GM23338 (cell line): ENCODE results near the gene PRR19.

Experiments
- CREB1 ChIP-seq: fragments of 250-450 bp; sonication (Bioruptor Pico); IDR thresholded peaks from 2 replicates; pipeline ENCODE4 v1.5.0; 2020; ENCODE audit warnings: low read depth, mild to moderate bottlenecking, moderate library complexity
- EZH2 ChIP-seq: fragments of 200-600 bp; sonication (generic); IDR thresholded peaks from one replicate; pipeline ENCODE4 v1.8.0; 2017; ENCODE audit warnings: antibody characterized with exemption, mild to moderate bottlenecking, low read depth; ENCODE audit not compliant: unreplicated experiment
- EZH2phosphoT487 ChIP-seq: fragments of 200-600 bp; sonication (generic); IDR thresholded peaks from one replicate; pipeline ENCODE4 v1.8.1; 2018; ENCODE audit warnings: antibody characterized with exemption; ENCODE audit not compliant: unreplicated experiment
- JUNB ChIP-seq: IDR thresholded peaks from one replicate; pipeline ENCODE4 v1.6.1; 2016; ENCODE audit warnings: antibody characterized with exemption; ENCODE audit not compliant: unreplicated experiment
- NANOG ChIP-seq: IDR thresholded peaks from 2 replicates; pipeline ENCODE4 v1.6.1; 2016; ENCODE audit warnings: antibody characterized with exemption, borderline replicate concordance
- POLR2AphosphoS5 ChIP-seq: IDR thresholded peaks from 2 replicates; pipeline ENCODE4 v1.6.1; 2016; ENCODE audit warnings: antibody characterized with exemption, low read depth
- STAT1 ChIP-seq: IDR thresholded peaks from one replicate; pipeline ENCODE4 v1.6.1; 2016; ENCODE audit warnings: antibody characterized with exemption; ENCODE audit not compliant: unreplicated experiment
- ZNF114 ChIP-seq: fragments of 250-450 bp; sonication (Bioruptor Pico); IDR thresholded peaks from 2 replicates; pipeline ENCODE4 v1.5.0; 2020; ENCODE audit warnings: mild to moderate bottlenecking, moderate library complexity
- ZNF331 ChIP-seq: fragments of 250-450 bp; sonication (Bioruptor Pico); IDR thresholded peaks from 2 replicates; pipeline ENCODE4 v1.5.0; 2020; ENCODE audit warnings: low read depth, mild to moderate bottlenecking, moderate library complexity
- TF ChIP-seq, protein P1 (sequence below), 2 experiments: fragments of 200-600 bp in 1 of 2; sonication (generic) in 1 of 2; conservative IDR thresholded peaks; 2 replicates each; pipeline versions ENCODE4 v1.5.1 to v1.6.1; 2016 to 2017; ENCODE audit warnings: antibody characterized with exemption in 2 of 2, low read depth in 2 of 2, mild to moderate bottlenecking in 2 of 2, moderate library complexity in 1 of 2
- TF ChIP-seq, protein P2 (sequence below): IDR thresholded peaks from one replicate; pipeline ENCODE4 v1.6.1; 2018; ENCODE audit warnings: antibody characterized with exemption; ENCODE audit not compliant: unreplicated experiment
- TF ChIP-seq, protein P3 (sequence below): fragments of 250-450 bp; sonication (Bioruptor Pico); IDR thresholded peaks from 2 replicates; pipeline ENCODE4 v1.5.0; 2020; ENCODE audit warnings: mild to moderate bottlenecking, moderate library complexity

DNA sequence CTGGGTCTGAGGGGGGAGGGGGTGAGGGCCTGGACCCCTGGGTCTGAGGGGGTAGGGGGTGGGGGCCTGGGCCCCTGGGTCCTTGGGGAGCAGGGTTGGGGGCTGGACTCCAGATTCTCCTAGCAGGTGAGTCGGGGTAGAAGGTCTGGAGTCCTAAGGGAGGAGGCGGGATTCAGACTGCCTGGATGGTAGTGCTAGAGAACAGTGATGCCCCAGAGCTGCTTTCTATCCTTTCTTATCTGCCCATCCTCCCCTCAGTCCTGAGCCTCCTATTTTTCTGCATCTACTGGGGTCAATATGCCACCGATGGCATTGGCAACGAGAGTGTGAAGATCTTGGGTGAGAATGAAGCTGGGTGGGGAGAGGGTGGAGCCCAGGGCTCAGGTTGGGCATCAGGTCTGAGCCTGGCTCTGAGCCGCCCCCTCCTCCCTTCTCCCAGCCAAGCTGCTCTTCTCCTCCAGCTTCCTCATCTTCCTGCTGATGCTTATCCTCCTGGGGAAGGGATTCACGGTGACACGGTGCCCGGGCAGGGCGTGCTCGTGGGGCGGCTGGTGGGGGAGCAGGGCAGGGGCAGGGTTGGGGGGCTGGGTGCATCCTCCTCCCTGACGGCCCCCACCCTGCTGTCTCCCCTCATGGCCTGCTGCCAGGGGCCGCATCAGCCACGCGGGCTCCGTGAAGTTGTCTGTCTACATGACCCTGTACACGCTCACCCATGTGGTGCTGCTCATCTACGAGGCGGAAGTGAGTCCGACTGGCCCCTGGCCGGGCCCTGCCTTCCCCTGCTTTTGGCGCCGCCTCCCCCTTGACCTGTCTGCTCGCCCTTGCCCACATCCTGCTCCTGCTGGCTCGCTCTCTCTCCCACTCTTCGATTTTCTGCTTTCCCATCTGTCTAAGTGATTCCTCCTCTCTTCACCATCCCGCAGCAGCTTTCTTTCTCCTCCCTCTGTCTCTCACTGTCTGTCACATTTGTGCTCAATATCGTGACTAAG is 14.6 kb downstream of the PRR19 start:
- TF ChIP-seq, protein P1, sequence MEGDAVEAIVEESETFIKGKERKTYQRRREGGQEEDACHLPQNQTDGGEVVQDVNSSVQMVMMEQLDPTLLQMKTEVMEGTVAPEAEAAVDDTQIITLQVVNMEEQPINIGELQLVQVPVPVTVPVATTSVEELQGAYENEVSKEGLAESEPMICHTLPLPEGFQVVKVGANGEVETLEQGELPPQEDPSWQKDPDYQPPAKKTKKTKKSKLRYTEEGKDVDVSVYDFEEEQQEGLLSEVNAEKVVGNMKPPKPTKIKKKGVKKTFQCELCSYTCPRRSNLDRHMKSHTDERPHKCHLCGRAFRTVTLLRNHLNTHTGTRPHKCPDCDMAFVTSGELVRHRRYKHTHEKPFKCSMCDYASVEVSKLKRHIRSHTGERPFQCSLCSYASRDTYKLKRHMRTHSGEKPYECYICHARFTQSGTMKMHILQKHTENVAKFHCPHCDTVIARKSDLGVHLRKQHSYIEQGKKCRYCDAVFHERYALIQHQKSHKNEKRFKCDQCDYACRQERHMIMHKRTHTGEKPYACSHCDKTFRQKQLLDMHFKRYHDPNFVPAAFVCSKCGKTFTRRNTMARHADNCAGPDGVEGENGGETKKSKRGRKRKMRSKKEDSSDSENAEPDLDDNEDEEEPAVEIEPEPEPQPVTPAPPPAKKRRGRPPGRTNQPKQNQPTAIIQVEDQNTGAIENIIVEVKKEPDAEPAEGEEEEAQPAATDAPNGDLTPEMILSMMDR (conservative IDR thresholded peaks at IDR 0.05; ENCODE audit: low read depth in 2 of 2) = no peak
- TF ChIP-seq, protein P2, sequence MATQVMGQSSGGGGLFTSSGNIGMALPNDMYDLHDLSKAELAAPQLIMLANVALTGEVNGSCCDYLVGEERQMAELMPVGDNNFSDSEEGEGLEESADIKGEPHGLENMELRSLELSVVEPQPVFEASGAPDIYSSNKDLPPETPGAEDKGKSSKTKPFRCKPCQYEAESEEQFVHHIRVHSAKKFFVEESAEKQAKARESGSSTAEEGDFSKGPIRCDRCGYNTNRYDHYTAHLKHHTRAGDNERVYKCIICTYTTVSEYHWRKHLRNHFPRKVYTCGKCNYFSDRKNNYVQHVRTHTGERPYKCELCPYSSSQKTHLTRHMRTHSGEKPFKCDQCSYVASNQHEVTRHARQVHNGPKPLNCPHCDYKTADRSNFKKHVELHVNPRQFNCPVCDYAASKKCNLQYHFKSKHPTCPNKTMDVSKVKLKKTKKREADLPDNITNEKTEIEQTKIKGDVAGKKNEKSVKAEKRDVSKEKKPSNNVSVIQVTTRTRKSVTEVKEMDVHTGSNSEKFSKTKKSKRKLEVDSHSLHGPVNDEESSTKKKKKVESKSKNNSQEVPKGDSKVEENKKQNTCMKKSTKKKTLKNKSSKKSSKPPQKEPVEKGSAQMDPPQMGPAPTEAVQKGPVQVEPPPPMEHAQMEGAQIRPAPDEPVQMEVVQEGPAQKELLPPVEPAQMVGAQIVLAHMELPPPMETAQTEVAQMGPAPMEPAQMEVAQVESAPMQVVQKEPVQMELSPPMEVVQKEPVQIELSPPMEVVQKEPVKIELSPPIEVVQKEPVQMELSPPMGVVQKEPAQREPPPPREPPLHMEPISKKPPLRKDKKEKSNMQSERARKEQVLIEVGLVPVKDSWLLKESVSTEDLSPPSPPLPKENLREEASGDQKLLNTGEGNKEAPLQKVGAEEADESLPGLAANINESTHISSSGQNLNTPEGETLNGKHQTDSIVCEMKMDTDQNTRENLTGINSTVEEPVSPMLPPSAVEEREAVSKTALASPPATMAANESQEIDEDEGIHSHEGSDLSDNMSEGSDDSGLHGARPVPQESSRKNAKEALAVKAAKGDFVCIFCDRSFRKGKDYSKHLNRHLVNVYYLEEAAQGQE = no peak
- no peak for TF ChIP-seq POLR2AphosphoS5
- TF ChIP-seq EZH2 = no peak
- TF ChIP-seq JUNB = no peak
- TF ChIP-seq EZH2phosphoT487 = no peak
- TF ChIP-seq CREB1 = no peak
- no peak for TF ChIP-seq STAT1
- no peak for TF ChIP-seq ZNF331 (CRISPR knock-in tag)
- TF ChIP-seq, protein P3, sequence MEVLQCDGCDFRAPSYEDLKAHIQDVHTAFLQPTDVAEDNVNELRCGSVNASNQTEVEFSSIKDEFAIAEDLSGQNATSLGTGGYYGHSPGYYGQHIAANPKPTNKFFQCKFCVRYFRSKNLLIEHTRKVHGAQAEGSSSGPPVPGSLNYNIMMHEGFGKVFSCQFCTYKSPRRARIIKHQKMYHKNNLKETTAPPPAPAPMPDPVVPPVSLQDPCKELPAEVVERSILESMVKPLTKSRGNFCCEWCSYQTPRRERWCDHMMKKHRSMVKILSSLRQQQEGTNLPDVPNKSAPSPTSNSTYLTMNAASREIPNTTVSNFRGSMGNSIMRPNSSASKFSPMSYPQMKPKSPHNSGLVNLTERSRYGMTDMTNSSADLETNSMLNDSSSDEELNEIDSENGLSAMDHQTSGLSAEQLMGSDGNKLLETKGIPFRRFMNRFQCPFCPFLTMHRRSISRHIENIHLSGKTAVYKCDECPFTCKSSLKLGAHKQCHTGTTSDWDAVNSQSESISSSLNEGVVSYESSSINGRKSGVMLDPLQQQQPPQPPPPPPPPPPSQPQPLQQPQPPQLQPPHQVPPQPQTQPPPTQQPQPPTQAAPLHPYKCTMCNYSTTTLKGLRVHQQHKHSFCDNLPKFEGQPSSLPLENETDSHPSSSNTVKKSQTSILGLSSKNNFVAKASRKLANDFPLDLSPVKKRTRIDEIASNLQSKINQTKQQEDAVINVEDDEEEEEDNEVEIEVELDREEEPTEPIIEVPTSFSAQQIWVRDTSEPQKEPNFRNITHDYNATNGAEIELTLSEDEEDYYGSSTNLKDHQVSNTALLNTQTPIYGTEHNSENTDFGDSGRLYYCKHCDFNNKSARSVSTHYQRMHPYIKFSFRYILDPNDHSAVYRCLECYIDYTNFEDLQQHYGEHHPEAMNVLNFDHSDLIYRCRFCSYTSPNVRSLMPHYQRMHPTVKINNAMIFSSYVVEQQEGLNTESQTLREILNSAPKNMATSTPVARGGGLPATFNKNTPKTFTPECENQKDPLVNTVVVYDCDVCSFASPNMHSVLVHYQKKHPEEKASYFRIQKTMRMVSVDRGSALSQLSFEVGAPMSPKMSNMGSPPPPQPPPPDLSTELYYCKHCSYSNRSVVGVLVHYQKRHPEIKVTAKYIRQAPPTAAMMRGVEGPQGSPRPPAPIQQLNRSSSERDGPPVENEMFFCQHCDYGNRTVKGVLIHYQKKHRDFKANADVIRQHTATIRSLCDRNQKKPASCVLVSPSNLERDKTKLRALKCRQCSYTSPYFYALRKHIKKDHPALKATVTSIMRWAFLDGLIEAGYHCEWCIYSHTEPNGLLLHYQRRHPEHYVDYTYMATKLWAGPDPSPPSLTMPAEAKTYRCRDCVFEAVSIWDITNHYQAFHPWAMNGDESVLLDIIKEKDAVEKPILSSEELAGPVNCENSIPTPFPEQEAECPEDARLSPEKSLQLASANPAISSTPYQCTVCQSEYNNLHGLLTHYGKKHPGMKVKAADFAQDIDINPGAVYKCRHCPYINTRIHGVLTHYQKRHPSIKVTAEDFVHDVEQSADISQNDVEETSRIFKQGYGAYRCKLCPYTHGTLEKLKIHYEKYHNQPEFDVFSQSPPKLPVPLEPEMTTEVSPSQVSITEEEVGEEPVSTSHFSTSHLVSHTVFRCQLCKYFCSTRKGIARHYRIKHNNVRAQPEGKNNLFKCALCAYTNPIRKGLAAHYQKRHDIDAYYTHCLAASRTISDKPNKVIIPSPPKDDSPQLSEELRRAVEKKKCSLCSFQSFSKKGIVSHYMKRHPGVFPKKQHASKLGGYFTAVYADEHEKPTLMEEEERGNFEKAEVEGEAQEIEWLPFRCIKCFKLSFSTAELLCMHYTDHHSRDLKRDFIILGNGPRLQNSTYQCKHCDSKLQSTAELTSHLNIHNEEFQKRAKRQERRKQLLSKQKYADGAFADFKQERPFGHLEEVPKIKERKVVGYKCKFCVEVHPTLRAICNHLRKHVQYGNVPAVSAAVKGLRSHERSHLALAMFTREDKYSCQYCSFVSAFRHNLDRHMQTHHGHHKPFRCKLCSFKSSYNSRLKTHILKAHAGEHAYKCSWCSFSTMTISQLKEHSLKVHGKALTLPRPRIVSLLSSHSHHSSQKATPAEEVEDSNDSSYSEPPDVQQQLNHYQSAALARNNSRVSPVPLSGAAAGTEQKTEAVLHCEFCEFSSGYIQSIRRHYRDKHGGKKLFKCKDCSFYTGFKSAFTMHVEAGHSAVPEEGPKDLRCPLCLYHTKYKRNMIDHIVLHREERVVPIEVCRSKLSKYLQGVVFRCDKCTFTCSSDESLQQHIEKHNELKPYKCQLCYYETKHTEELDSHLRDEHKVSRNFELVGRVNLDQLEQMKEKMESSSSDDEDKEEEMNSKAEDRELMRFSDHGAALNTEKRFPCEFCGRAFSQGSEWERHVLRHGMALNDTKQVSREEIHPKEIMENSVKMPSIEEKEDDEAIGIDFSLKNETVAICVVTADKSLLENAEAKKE = no peak
- TF ChIP-seq NANOG = no peak
- no peak for TF ChIP-seq ZNF114 (CRISPR knock-in tag)
